Measurements from ENCODE around the gene COL5A1. TPM values are rescaled to one million over a fixed set of nuclear protein-coding genes. Genes with fewer than 3 reads are reported as not detected.

The COL5A1 gene
- total RNA-seq, 2 donors from 2014 or later = 10.9 to 21.7 TPM

DNA sequence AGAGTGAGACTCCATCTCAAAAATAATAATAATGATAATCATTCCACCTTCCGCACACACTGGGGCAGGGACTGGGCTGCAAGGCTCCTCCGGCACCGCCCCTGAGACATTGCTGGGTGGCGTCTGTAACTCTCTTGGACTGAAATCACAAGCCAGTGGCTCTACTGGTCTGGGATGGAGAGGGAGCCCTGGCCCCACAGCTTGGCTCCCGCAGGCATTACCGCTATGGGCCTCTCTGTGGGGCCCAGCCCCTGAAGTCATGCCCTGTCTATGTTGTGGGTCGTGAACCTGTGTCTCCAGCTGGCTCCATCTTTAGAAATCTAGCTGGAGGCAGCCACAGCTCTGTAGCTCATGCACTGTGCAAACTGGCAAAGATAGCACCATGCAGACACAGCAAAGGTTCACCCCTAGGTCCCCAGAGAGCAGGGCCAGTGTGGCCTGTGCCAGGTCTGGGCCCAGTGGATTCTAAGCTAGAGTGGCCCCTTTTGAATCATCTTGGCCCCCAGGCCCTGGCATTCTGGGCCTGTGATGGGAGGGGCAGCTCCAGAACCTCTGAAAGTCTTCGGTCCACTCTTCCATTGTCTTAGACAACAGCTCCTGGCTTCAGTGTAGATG is 36.1 kb upstream of the COL5A1 start:
- peak; percentile 9 for DNase-seq
- Histone ChIP-seq H3K4me1 (no peaks in the 10 kb centered on the region), H3K4me3 (no peak overlapping the region), H3K9ac (ENCODE audit: low read depth in 2 of 2, low read length in 2 of 2) (no peak overlapping the region), H3K27ac (no peak overlapping the region), H3K9me3 (no peaks in the 10 kb centered on the region), H3K27me3 (no peaks in the 10 kb centered on the region), H3K36me3 (no peaks in the 10 kb centered on the region)
- TF ChIP-seq, protein P1, sequence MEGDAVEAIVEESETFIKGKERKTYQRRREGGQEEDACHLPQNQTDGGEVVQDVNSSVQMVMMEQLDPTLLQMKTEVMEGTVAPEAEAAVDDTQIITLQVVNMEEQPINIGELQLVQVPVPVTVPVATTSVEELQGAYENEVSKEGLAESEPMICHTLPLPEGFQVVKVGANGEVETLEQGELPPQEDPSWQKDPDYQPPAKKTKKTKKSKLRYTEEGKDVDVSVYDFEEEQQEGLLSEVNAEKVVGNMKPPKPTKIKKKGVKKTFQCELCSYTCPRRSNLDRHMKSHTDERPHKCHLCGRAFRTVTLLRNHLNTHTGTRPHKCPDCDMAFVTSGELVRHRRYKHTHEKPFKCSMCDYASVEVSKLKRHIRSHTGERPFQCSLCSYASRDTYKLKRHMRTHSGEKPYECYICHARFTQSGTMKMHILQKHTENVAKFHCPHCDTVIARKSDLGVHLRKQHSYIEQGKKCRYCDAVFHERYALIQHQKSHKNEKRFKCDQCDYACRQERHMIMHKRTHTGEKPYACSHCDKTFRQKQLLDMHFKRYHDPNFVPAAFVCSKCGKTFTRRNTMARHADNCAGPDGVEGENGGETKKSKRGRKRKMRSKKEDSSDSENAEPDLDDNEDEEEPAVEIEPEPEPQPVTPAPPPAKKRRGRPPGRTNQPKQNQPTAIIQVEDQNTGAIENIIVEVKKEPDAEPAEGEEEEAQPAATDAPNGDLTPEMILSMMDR (IDR thresholded peaks at IDR 0.05) = no peak
- intact Hi-C loops (cut with DNase I) = no loop called here

DNA sequence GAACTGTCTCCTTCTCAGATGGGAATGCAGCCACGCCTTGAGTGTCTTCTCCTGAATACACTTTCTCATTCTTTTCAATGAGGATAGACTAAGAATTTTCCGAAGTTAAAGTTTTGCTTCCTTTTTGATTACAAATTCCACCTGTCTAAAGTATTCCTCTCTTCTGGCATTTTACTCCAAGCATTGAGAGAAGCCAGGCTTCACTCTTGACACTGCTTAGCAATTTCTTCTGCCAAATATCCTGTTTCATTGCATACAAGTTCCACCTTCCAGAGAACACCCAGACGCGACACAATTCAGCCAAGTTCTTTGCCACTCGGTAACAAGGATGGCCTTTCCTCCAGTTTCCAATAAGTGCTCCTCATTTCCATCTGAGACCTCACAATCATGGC is 35.6 kb upstream of the COL5A1 start:
- no peaks in the 10 kb centered on the region for H3K36me3 ChIP-seq
- no peaks in the 10 kb centered on the region for H3K9me3 ChIP-seq
- no peak overlapping the region for H3K9ac ChIP-seq (ENCODE audit: low read depth in 2 of 2, low read length in 2 of 2)
- H3K4me1 ChIP-seq = no peaks in the 10 kb centered on the region
- peak; percentile 5 for DNase-seq
- intact Hi-C loops (cut with DNase I) = no loop called here
- no peak overlapping the region for H3K4me3 ChIP-seq
- no peaks in the 10 kb centered on the region for H3K27me3 ChIP-seq
- TF ChIP-seq, protein P1 (IDR thresholded peaks at IDR 0.05) = no peak
- H3K27ac ChIP-seq = no peak overlapping the region

DNA sequence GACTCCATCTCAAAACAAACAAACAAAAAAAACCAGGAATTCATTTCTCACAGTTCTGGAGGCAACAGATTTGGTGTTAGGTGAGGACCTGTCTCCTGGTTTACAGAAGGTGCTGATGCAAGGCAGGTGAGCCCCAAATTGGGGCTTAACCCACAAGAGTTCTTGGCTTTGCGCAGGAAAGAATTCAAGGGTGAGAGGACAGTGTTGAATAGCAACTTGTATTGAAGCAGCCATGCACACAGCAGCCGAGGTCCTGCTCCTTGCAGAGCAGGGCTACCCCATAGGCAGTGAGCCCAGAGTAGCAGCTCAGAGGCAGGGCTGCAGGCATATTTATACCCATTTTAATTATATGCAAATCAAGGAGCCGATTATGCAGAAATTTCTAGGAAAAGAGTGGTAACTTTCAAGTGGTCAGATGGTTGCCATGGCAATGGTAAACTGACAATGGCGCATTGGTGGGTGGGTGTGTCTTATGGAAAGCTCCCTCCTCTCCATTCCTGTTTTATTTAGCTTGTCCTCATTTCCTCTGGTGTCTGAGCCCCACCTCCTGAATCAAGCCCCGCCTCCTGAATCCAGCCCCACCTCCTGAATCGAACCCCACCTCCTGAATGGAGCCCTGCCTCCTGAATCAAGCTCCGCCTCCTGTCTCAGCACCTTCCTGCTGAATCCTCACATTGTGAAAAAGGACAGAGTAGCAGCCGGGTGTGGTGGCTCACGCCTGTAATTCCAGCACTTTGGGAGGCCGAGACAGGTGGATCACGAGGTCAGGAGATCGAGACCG is 34.5 kb upstream of the COL5A1 start:
- peak; percentile 2 for DNase-seq
- H3K4me1 ChIP-seq = no peaks in the 10 kb centered on the region
- no peak overlapping the region for H3K9ac ChIP-seq (ENCODE audit: low read depth in 2 of 2, low read length in 2 of 2)
- H3K9me3 ChIP-seq = no peaks in the 10 kb centered on the region
- no peaks in the 10 kb centered on the region for H3K36me3 ChIP-seq
- no peaks in the 10 kb centered on the region for H3K27me3 ChIP-seq
- intact Hi-C loops (cut with DNase I) = no loop called here
- H3K4me3 ChIP-seq = no peak overlapping the region
- H3K27ac ChIP-seq = no peak overlapping the region
- TF ChIP-seq, protein P1 (IDR thresholded peaks at IDR 0.05) = no peak

DNA sequence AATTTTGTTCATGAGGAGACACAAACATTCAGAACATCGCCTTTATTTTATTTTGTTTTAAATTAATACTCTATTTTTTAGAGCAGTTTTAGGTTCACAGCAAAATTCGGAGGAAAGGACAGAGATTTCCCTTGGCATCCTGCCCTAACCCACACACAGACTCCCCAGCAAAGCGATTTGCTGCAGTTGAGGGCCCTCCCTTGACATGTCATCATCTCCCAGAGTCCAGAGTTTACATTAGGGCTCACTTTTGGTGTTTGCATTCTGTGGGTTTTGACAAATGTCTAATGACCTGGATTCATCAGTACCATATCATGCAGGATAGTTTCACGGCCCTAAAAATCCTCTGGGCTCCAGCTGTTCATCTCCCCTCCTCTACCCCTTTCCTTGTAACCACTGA is 33.6 kb upstream of the COL5A1 start:
- no peaks in the 10 kb centered on the region for H3K36me3 ChIP-seq

DNA sequence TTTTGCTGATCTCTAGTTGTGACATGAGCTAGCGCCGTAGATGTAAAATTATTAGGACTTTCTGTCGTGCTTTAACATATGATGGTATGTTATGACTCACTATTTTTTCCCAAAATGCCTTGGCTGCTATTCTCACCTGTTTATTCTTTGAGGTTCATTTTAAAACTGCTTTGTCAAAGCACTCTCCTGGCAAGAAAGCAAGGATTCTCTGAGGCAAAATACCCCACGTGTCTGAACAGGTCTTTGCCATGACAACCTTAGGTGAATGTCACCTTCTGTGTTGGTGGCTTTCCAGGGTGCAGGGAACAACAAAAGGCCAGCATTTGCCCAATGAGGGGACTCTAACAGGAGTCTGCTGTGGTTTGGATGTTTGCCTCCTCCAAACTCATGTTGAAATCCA is 30.6 kb upstream of the COL5A1 start:
- no peaks in the 10 kb centered on the region for H3K36me3 ChIP-seq
- no peak overlapping the region for H3K27ac ChIP-seq
- H3K9ac ChIP-seq (ENCODE audit: low read depth in 2 of 2, low read length in 2 of 2) = no peak overlapping the region
- intact Hi-C loops (cut with DNase I) = no loop called here
- no peaks in the 10 kb centered on the region for H3K9me3 ChIP-seq
- H3K4me1 ChIP-seq = no peaks in the 10 kb centered on the region
- H3K4me3 ChIP-seq = no peak overlapping the region
- TF ChIP-seq, protein P1 (IDR thresholded peaks at IDR 0.05) = no peak
- DNase-seq = no peak
- no peaks in the 10 kb centered on the region for H3K27me3 ChIP-seq

More for the DNA sequence above, 33.6 kb upstream of the COL5A1 start:
- Histone ChIP-seq H3K9me3 (no peaks in the 10 kb centered on the region), H3K27me3 (no peaks in the 10 kb centered on the region), H3K4me3 (no peak overlapping the region), H3K27ac (no peak overlapping the region), H3K4me1 (no peaks in the 10 kb centered on the region), H3K9ac (ENCODE audit: low read depth in 2 of 2, low read length in 2 of 2) (no peak overlapping the region)
- no peak for DNase-seq
- intact Hi-C loops (cut with DNase I) = no loop called here
- TF ChIP-seq, protein P1 (IDR thresholded peaks at IDR 0.05) = no peak

All from colonic mucosa (tissue), 4 donors.